Fibroblast of villous mesenchyme (primary cell): Measurements from ENCODE around the gene BTBD9. TPM values are rescaled to one million over a fixed set of nuclear protein-coding genes. Genes with fewer than 3 reads are reported as not detected.

Experiments
- DNase-seq: peaks from one replicate; pipeline ENCODE4 v3.0.0-alpha.2; 2010; ENCODE audit warnings: low read depth
- H3K4me3 ChIP-seq: 2 replicates; pipeline ENCODE4 v1.5.1; 2011; ENCODE audit warnings: low read depth, mild to moderate bottlenecking, low read length
- total RNA-seq: library from RNA; depleted of rRNA; stranded (reverse); fragments of >200 nt; gene quantifications from 2 replicates; pipeline ENCODE4 v1.2.3, GENCODE V29; 2012
- TF ChIP-seq, protein P1 (sequence below): IDR thresholded peaks from 2 replicates; pipeline ENCODE4 v1.5.1; 2012; ENCODE audit warnings: low read depth, mild to moderate bottlenecking, low read length; ENCODE audit not compliant: insufficient read depth

The BTBD9 gene
- total RNA-seq, 1 donor, result 12.1 TPM

DNA sequence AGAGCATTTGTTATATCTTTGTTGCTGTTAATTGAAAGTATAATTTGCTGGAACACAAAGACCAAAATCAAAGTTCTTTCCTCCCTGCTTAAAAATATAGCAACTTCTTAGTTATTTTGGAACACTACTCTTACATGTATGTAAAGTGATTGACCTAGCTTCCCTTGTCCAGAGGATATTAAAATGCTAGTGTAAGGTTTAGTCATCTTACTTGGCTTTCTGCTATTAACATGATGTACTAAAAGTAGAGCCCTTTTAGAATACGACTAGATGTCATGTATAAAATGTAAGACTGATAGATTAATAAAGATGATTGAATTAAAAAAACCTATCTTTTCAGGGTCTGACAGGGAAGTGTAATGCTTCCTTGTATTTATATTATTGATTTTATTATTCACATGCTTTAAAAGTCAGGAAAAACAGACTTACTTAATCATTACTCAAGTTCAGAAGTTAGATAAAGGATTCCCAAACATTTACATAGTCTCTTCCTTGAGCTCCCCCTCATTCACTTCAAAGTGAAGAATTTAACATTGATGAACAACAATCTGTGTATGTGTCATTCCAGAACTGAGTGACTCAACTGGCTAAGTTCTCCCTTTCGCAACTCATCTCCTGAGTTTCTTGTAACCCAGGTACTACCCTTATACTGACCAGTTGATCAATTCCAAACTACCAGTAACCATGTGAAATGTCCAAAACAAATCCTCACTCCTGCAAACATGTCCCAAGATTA lies 50.9 kb downstream of the BTBD9 start:
- no peak overlapping the region for H3K4me3 ChIP-seq
- TF ChIP-seq, protein P1, sequence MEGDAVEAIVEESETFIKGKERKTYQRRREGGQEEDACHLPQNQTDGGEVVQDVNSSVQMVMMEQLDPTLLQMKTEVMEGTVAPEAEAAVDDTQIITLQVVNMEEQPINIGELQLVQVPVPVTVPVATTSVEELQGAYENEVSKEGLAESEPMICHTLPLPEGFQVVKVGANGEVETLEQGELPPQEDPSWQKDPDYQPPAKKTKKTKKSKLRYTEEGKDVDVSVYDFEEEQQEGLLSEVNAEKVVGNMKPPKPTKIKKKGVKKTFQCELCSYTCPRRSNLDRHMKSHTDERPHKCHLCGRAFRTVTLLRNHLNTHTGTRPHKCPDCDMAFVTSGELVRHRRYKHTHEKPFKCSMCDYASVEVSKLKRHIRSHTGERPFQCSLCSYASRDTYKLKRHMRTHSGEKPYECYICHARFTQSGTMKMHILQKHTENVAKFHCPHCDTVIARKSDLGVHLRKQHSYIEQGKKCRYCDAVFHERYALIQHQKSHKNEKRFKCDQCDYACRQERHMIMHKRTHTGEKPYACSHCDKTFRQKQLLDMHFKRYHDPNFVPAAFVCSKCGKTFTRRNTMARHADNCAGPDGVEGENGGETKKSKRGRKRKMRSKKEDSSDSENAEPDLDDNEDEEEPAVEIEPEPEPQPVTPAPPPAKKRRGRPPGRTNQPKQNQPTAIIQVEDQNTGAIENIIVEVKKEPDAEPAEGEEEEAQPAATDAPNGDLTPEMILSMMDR, result no peak
- DNase-seq, result peak; percentile 62

DNA sequence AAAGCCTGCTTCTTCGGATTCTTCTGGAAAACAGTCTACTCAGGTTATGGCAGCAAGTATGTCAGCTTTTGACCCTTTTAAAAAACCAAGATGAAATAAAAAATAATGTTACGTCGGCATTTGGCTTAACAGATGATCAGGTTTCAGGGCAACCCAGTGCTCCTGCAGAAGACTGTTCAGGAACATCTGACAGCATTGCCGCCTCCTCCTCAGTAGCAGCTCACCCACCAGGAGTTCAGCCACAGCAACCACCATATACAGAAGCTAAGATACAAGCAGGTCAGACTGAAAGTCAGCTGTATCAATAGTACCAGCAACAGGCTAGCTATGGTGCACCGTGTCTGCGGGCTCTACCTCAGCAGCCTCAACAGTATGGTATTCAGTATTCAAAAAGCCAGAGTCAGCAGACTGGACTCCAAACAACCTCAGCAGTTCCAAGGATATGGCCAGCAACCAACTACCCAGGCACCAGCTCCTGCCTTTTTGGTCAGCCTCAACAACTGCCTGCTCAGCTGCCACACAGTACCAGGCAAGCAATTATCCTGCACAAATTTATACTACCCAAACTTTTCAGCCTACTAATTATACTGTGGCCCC lies 51.9 kb downstream of the BTBD9 start:
- DNase-seq, result no peak
- H3K4me3 ChIP-seq, result no peak overlapping the region
- TF ChIP-seq, protein P1, result no peak

DNA sequence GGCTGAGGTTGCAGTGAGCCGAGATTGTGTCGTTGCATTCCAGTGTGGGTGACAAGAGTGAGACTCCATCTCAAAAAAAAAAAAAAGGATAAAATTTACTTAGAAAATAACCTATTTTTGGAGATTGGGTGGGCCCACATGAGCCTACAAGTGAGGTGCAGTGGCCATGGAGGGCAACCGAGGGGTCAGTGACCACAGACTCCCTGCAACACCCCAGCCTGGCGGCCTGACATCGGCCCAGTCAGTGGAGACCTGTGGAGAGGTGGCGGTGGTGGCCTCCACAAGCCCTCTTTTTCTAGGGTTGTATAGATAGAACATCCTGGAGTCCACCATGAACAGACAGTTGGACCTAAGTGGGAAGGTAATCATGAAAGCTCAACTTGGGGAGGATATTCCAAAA lies 52.7 kb downstream of the BTBD9 start:
- H3K4me3 ChIP-seq, result no peak overlapping the region
- no peak for DNase-seq
- TF ChIP-seq, protein P1, result no peak

DNA sequence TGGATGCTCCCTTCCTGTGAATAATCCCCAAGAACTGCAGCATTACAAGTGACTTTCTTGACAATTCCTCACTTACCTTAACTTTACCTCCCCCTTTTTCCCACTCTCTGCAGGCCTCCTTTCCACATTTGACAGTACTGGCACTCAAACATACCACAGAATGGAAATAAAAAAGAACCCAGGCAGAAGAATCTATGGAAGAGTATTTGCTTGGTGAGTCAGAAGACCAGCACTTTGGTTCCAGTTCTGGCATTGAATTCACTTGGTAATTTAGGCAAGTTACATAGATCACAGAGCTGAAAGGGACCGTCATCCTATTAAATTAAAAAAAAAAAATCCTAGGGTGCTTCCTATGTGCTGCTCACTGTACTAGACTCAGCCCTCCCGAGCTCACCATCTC lies 55.0 kb downstream of the BTBD9 start:
- H3K4me3 ChIP-seq, result no peak overlapping the region
- DNase-seq, result no peak

DNA sequence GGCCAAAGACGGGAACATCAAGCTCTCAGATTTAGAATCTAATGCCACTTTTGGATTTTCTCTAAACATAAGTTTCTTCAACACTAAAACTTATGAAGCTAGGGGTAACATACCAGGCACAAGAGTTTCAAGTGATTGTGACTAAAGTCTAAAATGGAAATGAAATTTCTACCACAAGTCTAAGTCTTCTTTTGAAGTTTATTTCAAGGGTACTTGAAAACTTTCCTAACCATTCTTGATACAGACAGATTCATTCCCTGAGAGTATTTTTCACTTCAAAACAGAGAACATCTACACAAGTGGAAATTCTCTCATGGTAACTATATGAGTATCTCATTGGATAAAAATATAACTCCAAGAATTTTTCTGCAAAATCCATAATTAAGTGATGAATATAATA lies 56.2 kb downstream of the BTBD9 start:
- TF ChIP-seq, protein P1, result no peak
- DNase-seq, result no peak
- no peak overlapping the region for H3K4me3 ChIP-seq

More for the DNA sequence above, 55.0 kb downstream of the BTBD9 start:
- TF ChIP-seq, protein P1, result no peak

DNA sequence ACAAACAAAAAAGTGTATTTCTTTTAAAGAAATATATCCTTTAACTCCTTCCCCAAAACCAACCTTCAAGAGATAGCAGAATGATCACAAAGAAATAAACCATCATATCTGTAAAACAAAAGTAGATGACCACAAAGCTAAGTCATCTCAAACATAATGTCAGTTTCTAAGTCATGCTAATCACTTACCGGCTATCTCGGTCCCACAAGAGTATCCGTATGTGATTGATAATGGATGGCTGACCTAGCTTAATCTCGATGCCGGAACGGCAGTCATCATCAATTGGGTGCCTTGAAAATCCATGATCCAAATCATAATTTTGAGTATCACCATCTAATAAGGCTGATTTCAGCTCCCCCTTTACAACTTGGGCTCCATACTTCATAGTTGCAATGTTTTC lies 59.7 kb downstream of the BTBD9 start:
- DNase-seq, result no peak
- TF ChIP-seq, protein P1, result no peak
- no peak overlapping the region for H3K4me3 ChIP-seq
